NCI-H146 treated with DMSO at 0.1 percent for 48 hours (cell line): ENCODE data around the gene TYMP.
A peak's percentile ranks its signal among the peaks of the same experiment; 100 is the strongest.
"Not testable (repeated sequence)": the region's sequence is repeated elsewhere in the genome, so short reads cannot be mapped to it uniquely, and the experiment has no call there.

ENCODE experiments used
- DNase-seq: peaks from one replicate; lab custom pipeline; 2025; ENCODE audit not compliant: unreplicated experiment; lab: John Stamatoyannopoulos, UW

Gene TYMP

DNA sequence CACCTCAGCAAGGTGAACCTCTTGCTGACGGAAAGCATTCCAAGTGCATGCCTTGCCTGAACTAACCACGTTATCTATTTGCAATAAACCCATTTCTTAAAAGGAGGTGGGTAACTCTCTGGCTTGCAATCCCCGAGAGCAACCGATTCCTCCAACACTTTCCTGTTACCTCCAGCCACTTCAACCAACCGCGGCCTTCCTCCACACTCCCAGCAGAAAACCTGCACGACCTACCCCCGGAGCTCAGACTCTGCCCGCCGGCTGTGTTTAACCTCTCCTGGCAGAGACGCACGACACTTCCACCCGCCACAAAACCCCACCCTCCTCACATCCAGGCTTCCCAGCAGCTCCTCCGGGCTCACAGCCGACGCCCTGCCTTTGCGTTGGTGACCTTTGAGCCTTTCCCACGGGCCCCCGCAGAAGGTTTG, 5.1 kb downstream of the TYMP start:
- DNase-seq: no peak

DNA sequence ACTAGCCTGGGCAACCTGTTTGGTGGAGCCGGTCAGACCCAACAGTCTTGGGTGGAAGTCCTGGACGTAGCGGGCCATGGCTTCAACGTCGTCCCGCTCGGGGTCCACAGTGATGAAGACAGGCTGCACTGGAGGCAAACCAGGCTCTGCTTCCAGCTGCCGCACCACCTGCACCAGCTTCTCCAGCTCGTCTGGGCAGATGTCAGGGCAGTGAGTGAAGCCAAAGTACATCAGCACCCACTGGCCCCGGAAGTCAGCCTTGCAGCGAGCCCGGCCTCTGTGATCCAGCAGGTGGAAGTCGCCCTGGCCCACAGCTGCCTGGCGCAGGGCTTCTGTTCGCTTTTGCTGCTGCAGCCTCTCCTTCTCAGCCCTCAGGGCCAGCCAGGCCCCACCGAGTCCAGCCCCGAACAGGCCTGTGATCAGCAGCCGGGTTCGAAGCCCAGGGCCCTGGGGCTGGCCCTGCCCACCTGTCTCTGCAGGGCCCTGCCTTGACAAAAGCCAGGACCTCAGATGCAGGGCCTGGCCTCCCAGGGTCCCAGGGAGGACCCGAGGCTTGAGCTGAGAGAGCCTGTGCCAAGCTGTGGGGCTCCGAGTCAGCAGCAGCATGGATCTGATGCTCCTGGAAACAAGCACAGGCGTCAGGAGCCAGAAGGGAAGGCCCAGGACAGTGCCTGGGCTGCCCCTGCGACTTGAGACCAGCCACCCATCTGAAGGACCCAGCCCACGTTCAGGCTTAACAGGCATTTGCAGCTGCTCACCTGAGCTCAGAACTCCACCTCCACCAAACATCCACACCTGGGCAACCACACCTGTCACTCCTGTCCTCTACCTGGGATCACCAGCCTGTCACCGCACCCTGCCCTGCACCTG, 5.8 kb downstream of the TYMP start:
- no peak for DNase-seq

DNA sequence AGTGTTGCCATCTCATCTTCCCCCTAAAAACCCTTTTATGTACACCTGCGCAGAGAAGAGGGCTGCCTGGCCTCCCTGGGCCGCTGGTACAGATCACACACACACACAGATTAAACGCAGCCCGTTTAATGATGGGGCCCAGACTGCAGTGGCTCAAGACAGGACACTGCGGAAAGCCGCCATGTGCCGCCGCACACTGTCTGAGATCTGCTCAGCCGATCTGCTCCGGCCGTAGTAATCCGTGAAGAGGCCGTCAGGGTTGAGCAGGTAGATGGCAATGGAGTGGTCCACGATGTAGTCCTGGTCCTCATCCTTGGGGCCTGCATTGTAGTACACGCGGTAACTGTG, 6.4 kb downstream of the TYMP start:
- DNase-seq: no peak

DNA sequence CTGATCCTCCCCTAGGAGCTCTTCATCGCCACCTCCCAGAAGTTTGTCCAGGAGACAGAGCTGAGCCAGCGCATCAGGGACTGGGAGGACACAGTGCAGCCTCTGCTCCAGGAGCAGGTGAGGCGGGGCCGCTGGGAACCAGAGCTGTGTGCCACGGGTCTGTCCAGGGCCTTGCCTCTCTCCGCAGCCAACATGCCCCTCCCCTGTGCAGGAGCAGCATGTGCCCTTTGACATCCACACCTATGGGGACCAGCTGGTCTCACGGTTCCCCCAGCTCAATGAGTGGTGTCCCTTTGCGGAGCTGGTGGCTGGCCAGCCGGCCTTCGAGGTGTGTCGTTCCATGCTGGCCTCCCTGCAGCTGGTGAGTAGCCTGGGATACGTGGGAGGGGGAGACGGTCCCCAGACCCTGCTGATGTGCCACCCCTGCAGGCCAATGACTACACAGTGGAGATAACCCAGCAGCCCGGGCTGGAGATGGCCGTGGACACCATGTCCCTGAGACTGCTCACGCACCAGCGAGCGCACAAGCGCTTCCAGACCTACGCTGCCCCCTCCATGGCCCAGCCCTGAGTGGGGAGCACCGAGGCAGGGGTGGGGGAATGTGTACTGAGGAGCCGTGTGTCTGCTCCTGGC, 6.9 kb downstream of the TYMP start:
- no peak for DNase-seq

DNA sequence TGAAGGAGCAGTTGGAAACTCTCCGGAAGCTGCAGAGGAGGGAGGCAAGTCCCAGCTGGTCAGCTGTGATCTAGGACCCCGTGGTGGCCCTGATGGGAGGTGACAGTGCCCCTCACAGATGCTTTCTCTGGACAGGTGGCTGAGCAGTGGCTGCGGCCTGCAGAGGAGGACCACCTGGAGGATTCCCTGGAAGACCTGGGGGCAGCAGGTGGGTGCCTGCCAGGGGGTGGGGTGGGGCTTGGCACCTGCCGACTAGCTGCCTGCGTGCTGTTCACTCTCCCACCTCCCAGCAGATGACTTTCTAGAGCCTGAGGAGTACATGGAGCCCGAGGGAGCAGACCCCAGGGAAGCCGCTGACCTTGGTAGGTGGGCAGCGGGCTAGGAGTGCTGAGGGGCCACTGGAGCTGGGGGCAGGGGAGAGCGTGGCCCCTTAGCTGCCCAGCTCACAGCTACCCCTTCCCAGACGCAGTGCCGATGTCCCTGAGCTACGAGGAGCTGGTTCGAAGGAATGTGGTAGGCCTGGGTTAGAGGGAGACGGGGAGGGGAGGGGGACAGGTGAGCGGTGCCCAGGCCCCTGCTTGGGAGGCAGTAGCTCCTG, 7.5 kb downstream of the TYMP start:
- DNase-seq: no peak

DNA sequence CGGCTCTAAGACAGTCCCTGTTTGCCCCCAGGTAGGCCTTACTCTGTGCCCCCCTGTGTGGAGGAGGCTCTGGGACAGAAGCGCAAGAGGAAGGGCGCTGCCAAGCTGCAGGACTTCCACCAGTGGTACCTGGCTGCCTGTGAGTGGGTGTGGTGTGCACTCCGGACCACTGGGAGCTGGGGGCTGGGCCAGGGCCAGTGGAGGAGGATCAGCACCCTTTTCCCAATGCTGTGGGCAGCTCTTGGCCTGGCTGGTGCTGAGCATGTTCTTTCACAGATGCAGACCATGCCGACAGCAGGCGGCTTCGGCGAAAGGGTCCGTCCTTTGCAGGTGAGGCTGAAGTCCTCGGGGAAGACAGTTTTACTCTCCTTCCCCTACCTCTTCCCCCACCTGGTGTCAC, 8.1 kb downstream of the TYMP start:
- DNase-seq: no peak

DNA sequence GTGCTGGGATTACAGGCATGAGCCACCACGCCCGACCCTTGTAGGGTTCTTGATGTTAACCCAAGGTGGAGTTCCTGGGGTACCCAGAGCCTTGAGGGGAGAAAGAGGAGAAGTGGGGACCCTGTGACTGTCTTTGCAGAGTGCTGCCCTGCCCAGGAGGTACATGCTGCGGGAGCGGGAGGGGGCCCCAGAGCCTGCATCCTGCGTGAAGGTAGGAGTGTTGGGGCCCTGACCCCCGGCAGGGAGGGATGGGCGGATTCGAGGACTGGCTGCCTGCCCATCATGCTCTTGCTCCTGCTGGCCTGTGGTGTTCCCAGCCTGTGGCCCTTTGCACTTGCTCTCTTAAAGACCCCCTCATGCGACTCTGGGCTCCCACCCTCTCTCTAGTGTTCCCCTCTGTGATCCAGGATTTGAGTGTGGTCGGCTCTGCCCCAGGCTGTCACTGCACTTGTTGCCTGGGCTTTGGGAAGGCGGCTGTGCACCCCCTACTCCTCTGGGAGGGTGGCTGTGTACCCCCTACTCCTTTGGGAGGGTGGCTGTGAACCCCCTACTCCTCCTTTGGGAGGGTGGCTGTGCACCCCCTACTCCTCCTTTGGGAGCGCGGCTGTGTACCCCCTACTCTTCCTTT, 8.9 kb downstream of the TYMP start:
- DNase-seq: no peak

DNA sequence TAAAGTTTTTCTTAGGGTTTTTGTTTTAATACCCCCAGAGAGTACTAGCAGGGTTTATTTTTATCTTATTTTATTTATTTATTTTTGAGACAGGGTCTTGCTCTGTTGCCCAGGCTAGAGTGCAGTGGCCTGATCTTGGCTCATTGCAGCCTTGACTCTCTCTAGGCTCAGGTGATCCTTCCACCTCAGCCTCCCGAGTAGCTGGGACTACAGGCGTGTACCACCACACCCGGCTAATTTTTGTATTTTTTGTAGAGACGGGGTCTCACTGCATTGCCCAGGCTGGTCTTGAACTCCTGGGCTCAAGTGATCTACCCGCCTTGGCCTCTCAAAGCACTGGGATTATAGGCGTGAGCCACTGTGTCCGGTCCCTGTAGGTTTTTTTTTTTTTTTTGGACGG, 9.6 kb downstream of the TYMP start:
- not testable (repeated sequence) for DNase-seq

DNA sequence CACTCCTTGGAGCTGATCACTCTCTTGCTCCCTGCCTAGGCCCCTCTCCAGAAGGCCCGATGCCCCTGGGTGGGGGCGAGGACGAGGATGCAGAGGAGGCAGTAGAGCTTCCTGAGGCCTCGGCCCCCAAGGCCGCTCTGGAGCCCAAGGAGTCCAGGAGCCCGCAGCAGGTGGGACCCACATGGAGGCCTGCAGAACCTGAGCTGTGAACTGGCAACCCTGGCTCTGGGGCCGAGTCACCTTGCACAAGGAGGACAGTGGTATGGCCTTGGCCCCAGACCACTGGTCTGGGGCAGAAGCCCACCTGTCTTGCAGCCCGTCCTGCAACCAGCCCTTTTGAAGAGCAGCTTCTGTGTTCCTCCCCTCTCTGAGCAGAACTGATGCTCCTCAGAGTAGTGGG, 10.7 kb downstream of the TYMP start:
- no peak for DNase-seq

DNA sequence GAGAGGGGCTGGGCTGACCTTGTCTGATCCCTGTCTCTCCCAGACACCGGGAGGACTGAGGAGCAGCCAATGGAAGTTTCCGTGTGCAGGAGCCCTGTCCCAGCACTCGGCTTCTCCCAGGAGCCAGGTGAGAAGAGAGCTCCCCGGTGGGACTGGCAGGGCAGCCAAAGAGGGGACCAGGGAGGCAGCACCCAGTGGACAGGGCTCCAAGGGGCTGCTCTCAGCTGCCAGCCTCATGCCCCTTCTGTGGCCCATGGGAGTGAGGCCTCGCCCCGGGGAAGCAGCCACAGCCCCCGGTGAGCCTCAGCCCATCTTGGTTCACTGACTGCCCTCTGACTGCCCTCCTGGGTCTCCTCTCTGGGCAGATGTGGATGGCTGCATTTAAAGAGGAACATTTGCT, 11.2 kb downstream of the TYMP start:
- no peak for DNase-seq

DNA sequence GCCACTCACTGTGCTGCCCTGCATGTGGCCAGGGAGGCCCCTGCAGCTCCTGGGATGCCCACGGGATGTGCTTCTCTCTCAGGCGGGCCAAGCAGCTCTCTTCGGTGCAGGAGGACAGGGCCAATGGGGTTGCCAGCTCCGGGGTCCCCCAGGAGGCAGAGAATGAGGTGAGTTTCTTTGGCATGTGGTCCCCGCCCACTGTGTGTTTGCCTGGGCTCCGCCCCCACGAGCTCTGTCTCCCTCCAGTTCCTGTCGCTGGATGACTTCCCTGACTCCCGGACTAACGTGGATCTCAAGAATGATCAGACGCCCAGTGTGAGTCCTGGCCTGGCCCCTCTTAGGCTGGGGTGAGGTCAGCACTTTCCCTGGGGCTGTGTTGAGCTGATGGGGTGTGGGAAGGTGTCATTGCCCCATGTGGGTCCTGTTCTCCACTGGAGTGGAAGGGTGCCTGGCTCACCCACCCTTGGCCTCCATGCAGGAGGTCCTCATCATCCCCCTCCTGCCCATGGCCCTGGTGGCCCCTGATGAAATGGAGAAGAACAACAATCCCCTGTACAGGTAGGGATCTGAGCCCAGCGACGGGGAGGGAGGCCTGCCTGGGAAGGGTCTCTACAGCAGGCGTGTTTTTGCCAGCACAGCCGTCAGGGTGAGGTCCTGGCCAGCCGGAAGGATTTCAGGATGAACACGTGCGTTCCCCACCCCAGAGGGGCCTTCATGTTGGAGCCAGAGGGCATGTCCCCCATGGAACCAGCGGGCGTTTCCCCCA, 12.1 kb downstream of the TYMP start:
- DNase-seq: no peak

DNA sequence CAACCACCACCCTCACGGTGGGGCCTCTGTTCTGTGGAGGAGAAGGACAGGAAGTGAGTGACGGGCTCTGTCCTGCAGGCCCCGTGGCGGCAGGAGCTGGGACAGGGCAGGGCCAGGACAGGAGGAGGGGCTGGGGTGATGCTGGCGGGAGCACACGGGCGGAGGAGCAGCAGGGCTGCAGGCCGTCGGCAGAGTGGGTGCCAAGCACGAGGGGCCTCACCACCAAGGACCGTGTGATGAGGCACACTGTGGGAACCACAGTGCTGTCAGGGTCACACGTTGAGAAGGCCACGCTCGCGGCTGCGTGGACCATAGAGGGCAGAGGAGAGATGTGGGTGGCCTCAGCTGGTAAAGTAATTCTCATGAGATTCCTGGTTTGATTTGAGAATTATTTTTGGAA, 12.9 kb downstream of the TYMP start:
- DNase-seq: no peak

DNA sequence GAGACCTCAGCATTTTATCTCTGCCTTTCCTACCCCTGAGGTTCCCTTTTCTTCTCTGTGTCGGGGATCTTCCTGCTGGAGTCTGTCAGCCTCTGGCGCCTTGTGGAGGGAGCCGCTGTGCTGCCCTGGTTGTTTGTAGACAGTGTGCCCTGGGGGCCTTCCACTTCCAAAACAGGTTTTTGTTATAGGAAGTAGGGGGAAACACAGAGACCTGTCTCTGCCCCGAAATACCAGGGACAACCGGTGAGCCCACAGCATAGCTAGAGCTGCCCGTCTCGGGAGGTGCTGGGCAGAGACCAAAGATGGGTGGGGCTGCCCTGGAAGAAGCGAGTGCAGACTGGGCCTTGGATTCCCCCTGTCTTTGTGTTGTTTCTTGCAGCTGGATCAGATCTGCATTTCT, 13.7 kb downstream of the TYMP start:
- no peak for DNase-seq

DNA sequence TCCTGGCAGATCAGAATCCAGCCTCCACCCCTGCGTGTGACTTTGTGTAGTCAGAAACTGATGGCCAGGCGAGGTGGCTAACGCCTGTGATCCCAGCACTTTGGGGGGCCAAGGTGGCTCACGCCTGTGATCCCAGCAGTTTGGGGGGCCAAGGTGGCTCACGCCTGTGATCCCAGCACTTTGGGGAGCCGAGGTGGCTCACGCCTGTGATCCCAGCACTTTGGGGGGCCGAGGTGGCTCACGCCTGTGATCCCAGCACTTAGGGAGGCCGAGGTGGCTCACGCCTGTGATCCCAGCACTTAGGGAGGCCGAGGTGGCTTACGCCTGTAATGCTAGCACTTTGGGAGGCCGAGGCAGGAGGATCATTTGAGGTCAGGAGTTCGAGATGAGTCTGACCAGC, 16.6 kb downstream of the TYMP start:
- DNase-seq: no peak

DNA sequence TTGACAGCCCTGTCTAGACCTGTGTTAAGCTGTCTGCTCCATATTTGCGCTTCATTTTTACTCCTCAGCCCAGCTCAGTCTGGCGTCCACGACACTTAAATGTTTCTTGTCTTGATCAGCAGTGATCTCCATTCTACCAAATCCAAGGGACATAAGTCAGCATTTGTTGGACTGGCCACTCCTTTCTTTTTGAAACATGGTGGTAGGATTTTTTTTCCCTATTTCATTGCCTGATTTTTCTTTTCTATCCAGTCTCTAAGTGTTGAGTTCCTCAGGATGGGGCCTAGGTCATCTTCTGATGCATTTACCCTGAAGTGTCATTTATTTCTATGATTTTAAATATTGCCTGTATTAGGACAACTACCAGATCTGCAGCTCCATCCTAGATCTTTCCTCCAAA, 20.9 kb downstream of the TYMP start:
- no peak for DNase-seq

DNA sequence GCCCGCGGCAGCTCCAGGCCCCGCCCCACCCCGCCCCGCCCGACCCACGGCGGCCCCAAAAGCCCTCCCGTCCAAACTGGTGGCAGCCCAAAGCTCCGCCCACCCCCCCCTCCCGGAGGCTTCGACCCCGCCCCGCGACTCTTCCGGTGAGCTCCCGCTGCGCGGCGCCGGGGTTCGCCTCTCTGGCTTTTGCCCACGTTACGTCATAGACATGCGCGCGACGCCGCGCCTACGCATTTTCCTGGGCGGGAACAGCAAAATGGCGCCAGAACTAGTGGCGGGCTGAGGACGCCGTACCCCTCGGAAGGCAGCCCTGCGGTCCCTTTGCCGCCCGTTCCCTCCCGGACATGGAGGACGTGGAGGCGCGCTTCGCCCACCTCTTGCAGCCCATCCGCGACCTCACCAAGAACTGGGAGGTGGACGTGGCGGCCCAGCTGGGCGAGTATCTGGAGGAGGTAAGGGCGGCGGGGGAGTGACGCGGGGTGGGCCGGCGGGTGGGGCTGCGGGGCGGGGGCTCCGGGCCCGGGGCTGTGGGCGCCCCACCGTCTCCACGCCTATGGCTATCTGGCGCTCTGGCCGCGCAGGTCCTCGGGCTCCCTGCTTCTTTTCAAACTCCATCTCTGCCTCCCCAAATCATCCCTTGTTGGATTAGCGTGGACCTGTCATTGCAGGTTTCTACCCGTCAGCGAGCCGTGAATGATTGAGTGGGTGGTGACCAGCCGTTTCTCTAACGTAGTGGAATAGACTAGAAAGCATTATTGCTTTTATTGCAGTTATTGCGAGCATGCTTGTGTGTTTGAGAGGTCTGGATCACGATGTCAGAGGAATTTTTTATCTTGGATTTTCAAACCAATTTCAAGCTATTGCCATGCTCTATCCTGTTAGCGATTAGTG, 21.6 kb downstream of the TYMP start, which contains the start of gene NCAPH2:
Gene NCAPH2 (plus strand): TSS at position 234 of the 894 bp plus-strand sequence. CDS start 114 bp downstream, at position 348.
- DNase-seq: peak; percentile 73

DNA sequence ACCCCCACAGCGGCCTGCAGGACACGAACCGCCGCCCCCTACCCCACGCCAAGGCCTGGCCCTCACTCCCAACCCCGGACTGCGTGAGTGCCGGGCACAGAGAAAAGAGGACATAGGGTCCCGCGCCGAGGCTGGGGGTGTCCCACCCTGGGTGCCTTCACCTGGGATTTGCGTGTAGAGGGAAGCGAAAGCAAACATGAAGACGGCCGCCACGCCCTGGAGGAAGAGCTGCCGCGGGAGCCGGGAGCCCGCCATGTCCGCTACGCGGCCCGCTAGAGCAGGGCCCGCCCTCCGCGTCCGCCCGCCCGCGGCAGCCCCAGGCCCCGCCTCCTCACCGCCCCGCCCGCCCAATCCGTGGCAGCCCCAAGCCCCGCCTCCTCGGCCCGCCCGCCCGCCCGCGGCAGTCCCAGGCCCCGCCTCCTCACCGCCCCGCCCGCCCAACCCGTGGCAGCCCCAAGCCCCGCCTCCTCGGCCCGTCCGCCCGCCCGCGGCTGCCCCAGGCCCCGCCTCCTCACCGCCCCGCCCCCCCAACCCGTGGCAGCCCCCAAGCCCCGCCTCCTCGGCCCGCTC, 22.3 kb downstream of the TYMP start, which contains the start of gene LMF2:
Gene LMF2 (minus strand): TSS at position 282 of the 570 bp plus-strand sequence. CDS start 27 bp downstream, at position 255.
- DNase-seq: peak; percentile 73

DNA sequence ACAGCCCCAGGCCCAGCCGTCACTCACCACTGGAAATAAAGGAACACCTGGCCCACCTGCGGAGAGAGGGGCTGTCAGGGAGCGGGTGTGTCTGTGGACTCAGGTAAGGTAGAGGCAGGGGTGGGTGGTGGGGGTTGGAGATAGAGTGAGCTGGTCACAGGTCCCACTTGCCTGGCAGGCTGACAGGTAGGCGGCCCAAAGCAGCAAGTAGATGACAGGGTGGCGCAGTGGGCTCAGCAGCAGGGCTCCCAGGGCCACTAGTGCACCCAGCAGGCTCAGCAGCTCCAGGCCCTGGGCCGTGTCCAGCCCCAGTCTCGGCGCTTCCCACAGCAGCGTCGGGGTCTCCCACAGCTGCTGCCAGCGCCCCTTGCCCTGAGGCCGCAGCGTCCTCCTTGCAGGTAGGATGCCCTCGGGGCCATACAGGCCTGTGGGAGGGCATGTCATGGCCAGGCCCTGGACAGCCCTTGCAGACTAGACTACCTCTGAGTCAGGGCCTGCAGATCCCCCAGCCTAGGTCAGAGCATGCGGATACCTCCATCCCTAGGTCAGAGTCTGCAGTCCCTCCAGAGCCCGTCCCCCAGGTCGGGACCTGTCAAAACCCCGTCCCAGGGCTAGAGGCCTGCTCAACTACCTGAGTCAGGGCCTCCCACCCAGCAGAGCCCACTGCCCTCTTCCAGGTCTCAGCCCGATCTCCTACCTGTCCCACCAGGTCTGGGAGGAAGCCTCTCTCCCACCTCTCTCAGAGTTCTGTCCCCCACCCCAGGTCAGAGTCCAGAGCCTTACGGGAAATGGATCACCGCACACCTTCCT, 23.0 kb downstream of the TYMP start:
- DNase-seq: no peak
